Measurements from ENCODE around the gene ERBB3. TPM values are rescaled to one million over a fixed set of nuclear protein-coding genes. Genes with fewer than 3 reads are reported as not detected.

ERBB3 gene
- total RNA-seq, 1 experiment from 2014 or later = 64.3 TPM

- H3K27ac Mint-ChIP-seq = peak overlapping the region; percentile 82; the same call in 1 of the 2 replicates
- POLR2A ChIA-PET = interaction anchor here (1.9 kb wide), 1 partner anchor 72 kb away, joined by 5 read pairs; the partner anchor contains the start of gene RNF41
- ATAC-seq = no peak
- TF ChIP-seq ZNF512 (CRISPR knock-in tag; IDR thresholded peaks at IDR 0.05; ENCODE audit: borderline replicate concordance) = no peak
- CTCF ChIA-PET = interaction anchor here (0.6 to 3.0 kb wide), 7 partner anchors 8 to 475 kb away, joined by 3 to 25 read pairs (median 6); partner anchors contain the start of genes ESYT1, SMARCC2 and ZC3H10
- H3K4me1 Mint-ChIP-seq = peaks cover 13% of the 10 kb centered on the region
- no peak for DNase-seq (ENCODE audit: low spot score)
- H3K4me3 Mint-ChIP-seq = peak overlapping the region; percentile 93
- no peaks in the 10 kb centered on the region for H3K9me3 Mint-ChIP-seq
- peaks cover 14% of the 10 kb centered on the region for H3K36me3 Mint-ChIP-seq
- H3K27me3 Mint-ChIP-seq (ENCODE audit: low read depth) = no peaks in the 10 kb centered on the region
Measured at GRCh38 chr12:56150563-56150962, 70.6 kb downstream of the ERBB3 start.

GRCh38 chr12:56151672-56152131 lies 71.7 kb downstream of the ERBB3 start:
- peak; percentile 22; the same call in 1 of the 2 replicates for TF ChIP-seq CTCF (IDR thresholded peaks at IDR 0.05)
- TF ChIP-seq ZNF219 (CRISPR knock-in tag; IDR thresholded peaks at IDR 0.05; ENCODE audit: borderline replicate concordance) = no peak
- no peak for TF ChIP-seq NFE2L1 (CRISPR knock-in tag; IDR thresholded peaks at IDR 0.05)
- Mint-ChIP-seq H3K36me3 (peaks cover 17% of the 10 kb centered on the region), H3K27ac (peak overlapping the region; percentile 88), H3K4me1 (peaks cover 13% of the 10 kb centered on the region), H3K9me3 (no peaks in the 10 kb centered on the region), H3K4me3 (peak overlapping the region; percentile 93), H3K27me3 (ENCODE audit: low read depth) (no peaks in the 10 kb centered on the region)
- ChIA-PET CTCF (interaction anchor here (0.6 to 3.0 kb wide), 13 partner anchors 9 to 1191 kb away, joined by 3 to 25 read pairs (median 6); partner anchors contain the start of genes ANKRD52, ESYT1, RNF41 and SMARCC2), POLR2A (interaction anchor here (0.6 to 1.9 kb wide), 6 partner anchors 10 to 70 kb away, joined by 5 to 15 read pairs (median 6); partner anchors contain the start of genes ESYT1, PA2G4, RNF41 and ZC3H10)
- ATAC-seq (peak; percentile 81), DNase-seq (ENCODE audit: low spot score) (peak; percentile 72)

- Mint-ChIP-seq H3K4me3 (peak within 1 kb of the TSS; percentile 93), H3K27me3 (ENCODE audit: low read depth) (no peaks in the 10 kb centered on the region), H3K36me3 (peaks cover 17% of the 10 kb centered on the region), H3K4me1 (peaks cover 16% of the 10 kb centered on the region), H3K27ac (peak within 1 kb of the TSS; percentile 88), H3K9me3 (no peaks in the 10 kb centered on the region)
- peak; percentile 91 for DNase-seq (ENCODE audit: low spot score)
- ChIA-PET POLR2A (interaction anchor here (1.0 to 1.9 kb wide), 5 partner anchors 10 to 70 kb away, joined by 5 to 15 read pairs (median 7); partner anchors contain the start of genes ESYT1, RNF41 and ZC3H10), CTCF (interaction anchor here (1.0 to 3.0 kb wide), 12 partner anchors 10 to 1190 kb away, joined by 3 to 25 read pairs (median 6); partner anchors contain the start of genes ANKRD52, ESYT1, RNF41 and SMARCC2)
- ATAC-seq = peak; percentile 79
- TF ChIP-seq FOXP1 (CRISPR knock-in tag; IDR thresholded peaks at IDR 0.05; ENCODE audit: borderline replicate concordance) (no peak), ZNF121 (CRISPR knock-in tag; IDR thresholded peaks at IDR 0.05) (no peak), SP1 (CRISPR knock-in tag; conservative IDR thresholded peaks at IDR 0.05) (peak; percentile 89), FOXK1 (CRISPR knock-in tag; IDR thresholded peaks at IDR 0.05) (peak; percentile 70), NFE2L1 (CRISPR knock-in tag; IDR thresholded peaks at IDR 0.05) (no peak), NFYB (CRISPR knock-in tag; conservative IDR thresholded peaks at IDR 0.05; ENCODE audit: low read depth) (no peak), ZNF219 (CRISPR knock-in tag; IDR thresholded peaks at IDR 0.05; ENCODE audit: borderline replicate concordance) (no peak), TP53 (CRISPR knock-in tag; IDR thresholded peaks at IDR 0.05) (no peak), ZNF232 (CRISPR knock-in tag; IDR thresholded peaks at IDR 0.05) (no peak), RELA (CRISPR knock-in tag; IDR thresholded peaks at IDR 0.05; ENCODE audit: borderline replicate concordance) (no peak), ZNF317 (CRISPR knock-in tag; IDR thresholded peaks at IDR 0.05; ENCODE audit: borderline replicate concordance, low read depth) (no peak), ATF6 (CRISPR knock-in tag; IDR thresholded peaks at IDR 0.05) (no peak), JUN (CRISPR knock-in tag; IDR thresholded peaks at IDR 0.05) (no peak), CREM (CRISPR knock-in tag; IDR thresholded peaks at IDR 0.05) (peak; percentile 77; the same call in 1 of the 2 replicates), MYBL2 (CRISPR knock-in tag; IDR thresholded peaks at IDR 0.05) (peak; percentile 65), KAT7 (CRISPR knock-in tag; IDR thresholded peaks at IDR 0.05; ENCODE audit: borderline replicate concordance) (no peak), ERG (CRISPR knock-in tag; IDR thresholded peaks at IDR 0.05) (no peak), STAT6 (CRISPR knock-in tag; conservative IDR thresholded peaks at IDR 0.05; ENCODE audit: low read depth) (no peak), ELF4 (CRISPR knock-in tag; IDR thresholded peaks at IDR 0.05; ENCODE audit: low read depth) (no peak)
Measured at GRCh38 chr12:56152132-56152755, 72.3 kb downstream of the ERBB3 start, which contains the start of gene MYL6B. TSS of gene MYL6B (plus strand) at chr12:56152587. CDS start at chr12:56153919, 1,332 bp downstream.
